ENCODE results near the gene MST1.
"Not testable (repeated sequence)": the region's sequence is repeated elsewhere in the genome, so short reads cannot be mapped to it uniquely, and the experiment has no call there.

The MST1 gene

DNA sequence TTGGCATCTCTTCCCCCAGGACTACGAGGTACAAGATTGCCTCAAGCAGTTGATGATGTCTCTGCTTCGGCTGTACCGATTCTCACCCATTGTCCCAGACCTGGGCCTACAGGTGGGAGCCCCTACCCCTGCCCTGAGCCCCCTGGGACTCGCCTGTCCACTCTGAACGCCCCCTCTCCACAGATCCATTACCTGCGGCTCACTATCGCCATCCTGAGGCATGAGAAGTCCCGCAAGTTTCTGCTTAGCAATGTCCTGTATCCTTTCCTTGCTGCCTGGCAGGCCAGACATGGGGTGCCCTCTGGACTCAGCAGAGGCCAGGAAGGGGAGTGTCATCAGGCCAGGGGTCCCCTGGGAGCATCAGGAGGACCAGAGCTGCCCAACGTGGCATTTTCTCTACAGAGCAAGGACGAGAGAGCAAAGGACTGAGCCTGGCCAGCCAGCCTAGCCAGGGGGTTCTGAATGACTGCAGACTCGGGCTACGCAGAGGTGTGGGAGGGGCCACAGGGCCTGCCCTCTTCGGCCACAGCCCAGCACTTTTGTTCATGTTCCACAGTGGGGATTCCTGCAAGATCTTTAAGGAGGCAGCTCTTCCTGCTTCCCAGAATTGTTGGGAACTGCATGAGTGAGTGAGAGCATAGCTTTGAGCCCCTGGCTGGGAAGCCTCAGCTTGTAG is 11.3 kb upstream of the MST1 start:
- DNase-seq: no peak

GRCh38 chr3:49700014-49700413 is 10.7 kb upstream of the MST1 start:
- no peak for DNase-seq

GRCh38 chr3:49699281-49699979 is 10.2 kb upstream of the MST1 start:
- DNase-seq: no peak

DNA sequence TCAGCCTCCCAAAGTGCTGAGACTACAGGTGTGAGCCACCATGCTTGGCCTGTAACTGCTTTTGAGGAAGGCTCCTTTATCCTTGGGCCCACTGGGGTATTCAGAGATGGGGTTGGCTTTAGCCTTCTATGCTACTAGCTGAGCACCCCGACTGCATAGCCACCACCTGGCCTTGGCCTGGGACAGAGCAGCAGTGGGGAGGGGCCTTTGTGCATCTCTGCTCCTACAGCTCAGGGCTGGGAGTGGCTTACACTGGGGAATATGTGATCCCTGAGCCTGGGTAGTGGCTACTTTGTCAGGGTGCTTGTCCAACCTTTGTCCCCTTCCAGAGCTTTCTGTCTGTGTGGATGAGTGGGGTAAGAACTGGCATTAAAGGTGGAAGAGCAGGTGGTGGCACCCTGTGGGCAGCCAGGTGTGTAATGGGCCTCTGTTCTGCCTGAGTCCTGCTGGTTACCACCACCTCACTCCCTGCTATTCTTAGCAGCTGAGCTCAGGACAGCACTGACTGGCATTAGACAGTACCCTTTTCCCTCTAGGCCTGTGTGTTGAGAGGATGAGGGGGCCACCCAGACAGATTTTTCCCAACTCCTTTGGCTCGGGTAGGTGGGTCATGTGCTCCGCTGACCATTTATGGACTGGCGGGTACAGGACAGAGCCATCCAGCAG is 6.2 kb upstream of the MST1 start:
- DNase-seq: not testable (repeated sequence)

- not testable (repeated sequence) for DNase-seq
These were observed 5.3 kb upstream of the MST1 start for GRCh38 chr3:49694409-49695070.

- not testable (repeated sequence) for DNase-seq
These were observed 2.2 kb upstream of the MST1 start for GRCh38 chr3:49691481-49691880.

DNA sequence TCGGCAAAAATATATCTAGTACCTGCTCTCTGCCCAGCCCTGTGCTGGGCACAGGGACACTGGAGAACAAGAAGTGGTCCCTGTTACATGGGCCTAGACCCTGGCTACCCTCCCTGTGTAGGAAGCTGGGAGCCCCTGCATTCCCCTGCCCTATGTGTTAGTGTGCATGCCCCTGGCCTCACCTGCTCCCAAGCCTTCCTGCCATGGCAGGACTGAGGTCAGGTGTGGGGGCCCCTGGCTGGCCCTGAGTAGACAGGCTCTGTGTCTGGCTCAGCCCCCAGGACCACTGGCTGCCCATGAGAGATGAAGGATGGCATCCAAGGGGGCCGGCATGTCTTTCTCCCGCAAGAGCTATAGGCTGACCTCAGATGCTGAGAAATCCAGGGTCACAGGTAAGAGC is 1.6 kb upstream of the MST1 start:
- not testable (repeated sequence) for DNase-seq

- not testable (repeated sequence) for DNase-seq
These were observed 792 bp upstream of the MST1 start for GRCh38 chr3:49689908-49690624.

GRCh38 chr3:49688338-49689045 is 782 bp downstream of the MST1 start:
- DNase-seq: not testable (repeated sequence)

DNA sequence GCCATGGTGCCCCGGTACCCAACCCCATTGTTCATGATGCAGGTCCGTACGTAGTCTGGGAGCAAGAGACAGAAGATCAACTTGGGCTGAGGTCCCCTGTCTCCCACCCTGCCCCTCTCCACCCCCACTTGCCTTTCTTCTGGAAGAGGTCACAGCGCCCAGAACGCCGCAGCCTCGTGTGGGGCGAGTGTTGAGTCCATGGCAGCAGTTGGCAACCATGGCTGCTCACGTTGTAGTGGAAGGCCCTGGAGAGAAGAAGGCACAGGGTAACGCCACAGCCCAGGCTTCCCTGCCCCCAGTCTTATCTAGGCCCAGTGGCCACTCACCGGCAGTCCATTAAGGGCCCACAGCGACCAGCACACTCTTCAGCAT is 1.9 kb downstream of the MST1 start:
- DNase-seq: not testable (repeated sequence)

DNA sequence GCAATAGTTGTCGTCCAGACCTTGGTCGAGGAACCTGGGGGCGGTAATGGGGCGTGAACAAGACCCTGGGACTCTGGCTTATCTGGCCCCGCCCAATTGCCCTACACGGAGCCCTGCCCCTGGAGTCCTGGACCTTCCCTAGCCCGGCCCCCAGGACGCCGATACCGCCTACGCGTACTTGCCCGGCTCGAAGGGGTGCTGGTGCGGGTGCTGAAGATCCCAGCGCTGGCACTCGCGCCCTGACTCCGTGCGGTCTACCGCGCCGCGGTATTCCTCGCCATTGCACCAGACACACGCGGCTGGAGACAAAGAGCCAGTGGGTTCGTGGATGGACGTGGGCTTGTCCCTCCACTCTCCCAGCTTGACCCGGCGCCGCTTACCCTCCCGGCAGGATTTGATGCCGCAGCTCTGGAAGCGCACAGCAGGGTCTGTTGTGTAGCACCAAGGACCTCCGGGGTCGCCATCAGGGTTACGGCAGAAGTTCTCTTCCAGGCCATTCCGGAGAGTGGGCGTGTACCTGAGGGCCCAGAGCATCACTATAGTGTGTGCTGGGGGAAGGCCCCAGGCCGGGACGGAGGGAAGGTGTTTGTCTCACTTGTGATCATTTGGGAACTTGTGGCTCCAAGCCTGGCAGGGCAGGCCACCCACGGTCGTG is 2.4 kb downstream of the MST1 start:
- DNase-seq: not testable (repeated sequence)

- not testable (repeated sequence) for DNase-seq
These were observed 2.9 kb downstream of the MST1 start for GRCh38 chr3:49686346-49686745.

- not testable (repeated sequence) for DNase-seq
These were observed 3.4 kb downstream of the MST1 start for GRCh38 chr3:49685846-49686245.

- DNase-seq: not testable (repeated sequence)
These were observed 4.2 kb downstream of the MST1 start for GRCh38 chr3:49685103-49685502.

GRCh38 chr3:49684453-49684852 is 4.8 kb downstream of the MST1 start:
- DNase-seq: not testable (repeated sequence)

DNA sequence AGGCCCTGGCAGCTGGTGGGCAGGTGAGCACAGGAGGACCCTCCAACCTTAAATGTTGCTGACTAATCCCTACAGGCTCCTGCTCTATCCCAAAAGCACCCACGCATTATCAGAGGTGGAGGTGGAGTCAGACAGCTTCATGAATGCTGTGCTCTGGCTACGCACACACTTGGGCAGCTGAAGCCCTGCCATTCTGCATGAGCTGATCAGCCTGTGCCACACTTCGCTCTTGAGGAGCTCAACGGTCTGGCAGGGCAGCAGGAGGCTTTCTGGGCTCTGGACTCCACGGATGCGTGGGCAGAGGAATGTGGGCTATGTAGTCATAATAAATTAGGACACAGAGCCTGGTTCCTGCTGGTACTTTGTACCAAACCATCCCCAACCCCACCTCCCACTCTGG is 6.1 kb downstream of the MST1 start:
- no peak for DNase-seq

GRCh38 chr3:49681543-49681942 is 7.7 kb downstream of the MST1 start:
- no peak for DNase-seq

- no peak for DNase-seq
These were observed 8.1 kb downstream of the MST1 start for GRCh38 chr3:49681232-49681522.

DNA sequence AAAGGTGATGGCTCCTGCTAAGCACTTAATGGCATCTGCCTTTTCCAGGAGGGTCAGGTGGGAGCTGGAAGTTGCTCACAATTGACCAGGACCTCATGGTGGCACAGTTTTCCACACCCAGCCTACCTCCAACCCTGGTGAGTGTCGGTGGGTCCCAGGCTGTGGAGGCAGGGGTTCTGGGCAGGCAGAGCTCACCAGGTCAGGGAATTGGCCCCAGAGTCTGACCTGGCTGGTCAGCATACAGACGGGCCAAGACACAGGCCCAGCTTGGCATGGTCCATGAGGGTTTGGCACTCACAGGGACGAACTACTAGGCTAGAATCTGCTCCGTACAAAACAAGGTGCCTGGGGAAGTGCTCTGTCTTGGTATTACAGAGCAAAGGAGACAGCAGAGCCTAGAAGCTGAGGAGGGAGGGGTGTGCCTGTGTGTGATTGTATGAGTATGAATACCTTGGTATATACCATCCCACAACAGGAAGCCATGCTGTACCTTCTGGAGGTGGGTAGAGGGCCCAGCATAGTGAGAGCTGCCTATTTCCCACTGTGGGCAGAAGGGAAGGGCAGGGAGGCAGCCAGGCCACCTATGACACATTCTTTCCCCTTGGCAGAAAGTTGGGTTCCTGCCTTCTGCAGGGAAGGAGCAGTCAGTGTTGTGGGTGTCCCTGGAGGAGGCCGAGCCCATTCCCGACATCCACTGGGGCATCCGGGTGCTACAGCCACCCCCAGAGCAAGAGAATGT is 8.6 kb downstream of the MST1 start:
- DNase-seq: no peak

GRCh38 chr3:49675912-49676311 is 13.4 kb downstream of the MST1 start:
- no peak for DNase-seq

GRCh38 chr3:49674497-49674983 is 14.7 kb downstream of the MST1 start:
- no peak for DNase-seq

Data from COR-L47 (cell line).